Erythroblast (primary cell): ENCODE measurements around the gene CFAP157.

ENCODE experiments used
- DNase-seq, 2 experiments: peaks; one replicate each; lab custom pipeline; 2025; lab: John Stamatoyannopoulos, UW
- GATA1 ChIP-seq: IDR thresholded peaks from 2 replicates; pipeline ENCODE4 v1.6.1; 2011; ENCODE audit warnings: low read depth, mild to moderate bottlenecking, control low read depth, low read length, moderate library complexity
- POLR2A ChIP-seq: IDR thresholded peaks from 2 replicates; pipeline ENCODE4 v1.6.1; 2011; ENCODE audit warnings: mild to moderate bottlenecking, low read length

Gene CFAP157

GRCh38 chr9:127706836-127707241, at the start of gene CFAP157:
CFAP157 (plus strand) TSS chr9:127706988; CDS start chr9:127707032, 44 bp downstream.
- TF ChIP-seq POLR2A (no peak), GATA1 (no peak)
- DNase-seq, result no peak

GRCh38 chr9:127658428-127658827, 48.4 kb upstream of the CFAP157 start:
- TF ChIP-seq POLR2A, result no peak
- TF ChIP-seq GATA1, result no peak
- DNase-seq, result no peak

GRCh38 chr9:127660886-127661741, 45.7 kb upstream of the CFAP157 start:
- DNase-seq, result no peak
- TF ChIP-seq GATA1, result no peak

- no peak for DNase-seq
Observed at GRCh38 chr9:127662617-127663016, 44.2 kb upstream of the CFAP157 start.

GRCh38 chr9:127664324-127664677, 42.5 kb upstream of the CFAP157 start:
- TF ChIP-seq POLR2A (no peak), GATA1 (no peak)
- DNase-seq, result no peak

More at GRCh38 chr9:127662617-127663016, 44.2 kb upstream of the CFAP157 start:
- TF ChIP-seq GATA1, result no peak
- TF ChIP-seq POLR2A, result no peak

- no peak for TF ChIP-seq POLR2A
- no peak for TF ChIP-seq GATA1
- DNase-seq, result no peak
Observed at GRCh38 chr9:127664678-127665507, 41.9 kb upstream of the CFAP157 start.

- DNase-seq, result no peak
- TF ChIP-seq POLR2A (no peak), GATA1 (no peak)
Observed at GRCh38 chr9:127667127-127667844, 39.5 kb upstream of the CFAP157 start.

DNA sequence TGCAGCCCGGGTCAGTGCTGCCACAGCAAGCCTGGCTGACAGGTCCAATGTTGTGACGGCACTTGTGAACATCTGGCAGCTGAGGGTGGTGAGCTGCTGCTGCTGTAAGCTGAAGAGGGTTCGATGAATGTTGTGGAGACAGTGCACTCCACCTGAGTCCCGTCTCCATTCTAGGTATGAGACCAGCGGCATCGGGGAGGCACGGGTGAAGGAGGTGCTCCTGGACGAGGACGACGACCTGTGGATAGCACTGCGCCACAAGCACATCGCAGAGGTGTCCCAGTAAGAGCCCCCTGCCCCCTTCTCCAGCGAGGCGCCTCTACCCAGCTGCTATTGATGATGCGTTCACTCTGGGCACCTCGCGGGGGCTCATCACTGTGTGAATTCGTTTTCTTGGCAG, 38.9 kb upstream of the CFAP157 start:
- no peak for DNase-seq
- TF ChIP-seq POLR2A, result no peak
- no peak for TF ChIP-seq GATA1

GRCh38 chr9:127673234-127673633, 33.6 kb upstream of the CFAP157 start:
- TF ChIP-seq POLR2A (no peak), GATA1 (no peak)
- no peak for DNase-seq

- no peak for DNase-seq
Observed at GRCh38 chr9:127676638-127677037, 30.1 kb upstream of the CFAP157 start.

DNA sequence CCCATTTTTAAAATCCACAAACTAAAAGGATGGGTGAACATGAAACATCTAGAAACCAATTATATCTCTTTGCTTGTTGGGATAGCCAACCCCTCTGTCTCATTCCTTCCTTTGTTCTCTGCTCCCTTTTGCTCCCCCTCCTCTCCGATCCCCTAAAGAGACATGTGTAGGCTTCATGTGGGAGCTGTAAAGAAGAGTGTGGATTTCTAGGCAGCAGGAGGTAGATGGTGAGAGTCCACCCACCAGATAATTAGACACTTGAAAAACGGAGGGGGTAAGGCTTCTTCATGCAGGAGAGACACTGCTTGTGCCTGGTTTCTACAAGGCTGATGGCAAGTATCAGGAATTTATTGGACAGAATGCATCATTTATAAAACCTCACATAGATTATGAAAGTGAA, 27.3 kb upstream of the CFAP157 start:
- DNase-seq, result no peak
- no peak for TF ChIP-seq POLR2A
- TF ChIP-seq GATA1, result no peak

More at GRCh38 chr9:127676638-127677037, 30.1 kb upstream of the CFAP157 start:
- TF ChIP-seq POLR2A (no peak), GATA1 (no peak)

- no peak for DNase-seq
- TF ChIP-seq GATA1, result no peak
- no peak for TF ChIP-seq POLR2A
Observed at GRCh38 chr9:127680226-127680625, 26.6 kb upstream of the CFAP157 start.

DNA sequence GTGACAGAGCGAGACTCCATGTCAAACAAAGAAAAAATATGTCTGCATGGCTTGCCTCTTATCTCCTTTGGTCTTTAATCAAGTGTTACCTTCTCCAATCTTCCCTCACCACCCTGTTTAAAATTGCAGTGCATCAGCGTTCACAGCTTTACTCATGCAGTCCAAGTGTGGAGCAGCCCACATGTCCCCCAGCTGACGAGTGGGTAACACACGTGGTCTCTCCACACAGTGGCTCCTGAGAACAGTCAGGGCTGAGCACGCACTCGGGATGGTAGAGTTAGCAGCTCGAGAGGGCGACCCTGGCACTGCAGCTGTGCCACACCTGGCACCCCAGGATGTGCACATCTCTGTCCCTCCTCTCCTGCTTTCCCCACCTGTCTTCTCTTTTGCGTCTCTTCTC, 25.9 kb upstream of the CFAP157 start:
- TF ChIP-seq POLR2A (no peak), GATA1 (no peak)
- no peak for DNase-seq
